ENCODE data around the gene CDX1.

DNA sequence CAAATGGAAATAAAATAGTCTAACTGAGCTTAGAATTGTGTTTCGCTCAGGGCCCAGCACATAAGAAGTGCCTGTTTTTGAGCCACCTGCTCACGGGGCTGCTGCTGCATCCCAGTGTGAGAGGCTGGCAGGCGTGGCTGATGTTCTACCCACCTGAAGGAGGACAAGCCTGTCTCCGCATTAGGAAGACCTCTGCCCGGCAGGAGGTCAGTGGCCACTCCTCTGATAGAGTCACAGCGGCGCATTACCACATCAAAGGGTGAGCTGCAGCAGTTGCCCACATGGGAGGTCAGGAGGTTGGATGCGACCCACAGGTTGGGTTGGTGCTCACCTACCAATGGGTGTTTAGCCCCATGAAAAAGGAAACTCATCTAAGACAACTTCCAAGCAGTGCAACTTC, 19.6 kb downstream of the CDX1 start:
- TF ChIP-seq EZH2 (IDR thresholded peaks at IDR 0.05; ENCODE audit: borderline replicate concordance, low read length), result no peak
- TF ChIP-seq CTCF (IDR thresholded peaks at IDR 0.05; ENCODE audit: low read length), result no peak

All from OCI-LY1 (cell line).